GM23338 (cell line): Measurements from ENCODE around the gene PALMD. TPM values are rescaled to one million over a fixed set of nuclear protein-coding genes. Genes with fewer than 3 reads are reported as not detected.

Experiments
- ATAC-seq: fragments of 200-7000 bp; cut with Tn5 transposase; 3 replicates; pipeline ENCODE4 v1.9.1; 2020
- DNase-seq: peaks from one replicate; pipeline ENCODE4 v3.0.0-alpha.2; 2015; ENCODE audit warnings: low spot score
- H2AFZ ChIP-seq: fragments of 200-600 bp; sonication (generic); 2 replicates; pipeline ENCODE4 v1.8.0; 2016; ENCODE audit warnings: antibody characterized with exemption, mild to moderate bottlenecking, moderate library complexity
- H3F3A ChIP-seq: fragments of 200-600 bp; sonication (generic); replicated peaks from 2 replicates; pipeline ENCODE4 v1.8.0; 2017; ENCODE audit warnings: antibody characterized with exemption, mixed run types, low read depth
- H3K27ac ChIP-seq: fragments of 200-600 bp; sonication (generic); 2 replicates; pipeline ENCODE4 v1.6.1; 2016; ENCODE audit warnings: low read depth
- H3K27me3 ChIP-seq: fragments of 200-600 bp; sonication (generic); 2 replicates; pipeline ENCODE4 v1.8.0; 2016; ENCODE audit warnings: mild to moderate bottlenecking, mixed run types, moderate library complexity; ENCODE audit not compliant: insufficient read depth
- H3K36me3 ChIP-seq: fragments of 200-600 bp; sonication (generic); 2 replicates; pipeline ENCODE4 v1.8.0; 2016; ENCODE audit warnings: mild to moderate bottlenecking; ENCODE audit not compliant: insufficient read depth
- H3K4me1 ChIP-seq: fragments of 200-600 bp; sonication (generic); 2 replicates; pipeline ENCODE4 v1.8.0; 2016; ENCODE audit warnings: mild to moderate bottlenecking, moderate library complexity; ENCODE audit not compliant: insufficient read depth
- H3K4me2 ChIP-seq: fragments of 200-600 bp; sonication (generic); 2 replicates; pipeline ENCODE4 v1.7.1; 2017; ENCODE audit warnings: mixed run types
- H3K4me3 ChIP-seq: fragments of 200-600 bp; sonication (generic); 2 replicates; pipeline ENCODE4 v1.6.1; 2016; ENCODE audit warnings: mixed run types
- H3K79me2 ChIP-seq: fragments of 200-600 bp; sonication (generic); replicated peaks from 2 replicates; pipeline ENCODE4 v1.8.0; 2017; ENCODE audit warnings: mild to moderate bottlenecking; ENCODE audit not compliant: insufficient read depth
- H3K9me2 ChIP-seq: fragments of 200-600 bp; sonication (generic); 2 replicates; pipeline ENCODE4 v1.8.0; 2017; ENCODE audit not compliant: insufficient read depth
- H4K20me1 ChIP-seq: fragments of 200-600 bp; sonication (generic); replicated peaks from 2 replicates; pipeline ENCODE4 v1.8.0; 2017; ENCODE audit warnings: mild to moderate bottlenecking; ENCODE audit not compliant: insufficient read depth
- H3K27ac Mint-ChIP-seq: 2 replicates; pipeline ENCODE4 v1.8.0; 2020; ENCODE audit warnings: inconsistent platforms, mild to moderate bottlenecking, moderate library complexity, mixed read lengths
- H3K27me3 Mint-ChIP-seq: 3 replicates; pipeline ENCODE4 v1.8.0; 2022; ENCODE audit warnings: low read depth, mild to moderate bottlenecking, moderate library complexity, mixed read lengths, inconsistent platforms; ENCODE audit not compliant: insufficient read depth, poor library complexity
- H3K36me3 Mint-ChIP-seq: 3 replicates; pipeline ENCODE4 v1.8.0; 2021; ENCODE audit warnings: low read depth, mild to moderate bottlenecking, inconsistent platforms, moderate library complexity, mixed read lengths
- H3K4me1 Mint-ChIP-seq: 3 replicates; pipeline ENCODE4 v1.8.0; 2020; ENCODE audit warnings: mild to moderate bottlenecking, inconsistent platforms, mixed read lengths
- H3K4me3 Mint-ChIP-seq: 3 replicates; pipeline ENCODE4 v1.8.0; 2021; ENCODE audit warnings: moderate library complexity, mild to moderate bottlenecking, inconsistent platforms, mixed read lengths
- H3K9me3 Mint-ChIP-seq: 3 replicates; pipeline ENCODE4 v1.8.0; 2020; ENCODE audit warnings: moderate library complexity, mild to moderate bottlenecking, inconsistent platforms, mixed read lengths
- CREB1 ChIP-seq: fragments of 250-450 bp; sonication (Bioruptor Pico); IDR thresholded peaks from 2 replicates; pipeline ENCODE4 v1.5.0; 2020; ENCODE audit warnings: low read depth, mild to moderate bottlenecking, moderate library complexity
- CTCF ChIP-seq, 2 experiments: fragments of 200-600 bp in 1 of 2; sonication (generic) in 1 of 2; conservative IDR thresholded peaks; 2 replicates each; pipeline versions ENCODE4 v1.5.1 to v1.6.1; 2016 to 2017; ENCODE audit warnings: antibody characterized with exemption in 2 of 2, low read depth in 2 of 2, mild to moderate bottlenecking in 2 of 2, moderate library complexity in 1 of 2
- ETS1 ChIP-seq: IDR thresholded peaks from 2 replicates; pipeline ENCODE4 v1.6.1; 2016; ENCODE audit warnings: antibody characterized with exemption
- NANOG ChIP-seq: IDR thresholded peaks from 2 replicates; pipeline ENCODE4 v1.6.1; 2016; ENCODE audit warnings: antibody characterized with exemption, borderline replicate concordance
- REST ChIP-seq: IDR thresholded peaks from one replicate; pipeline ENCODE4 v1.6.1; 2018; ENCODE audit warnings: antibody characterized with exemption; ENCODE audit not compliant: unreplicated experiment
- STAT1 ChIP-seq: IDR thresholded peaks from one replicate; pipeline ENCODE4 v1.6.1; 2016; ENCODE audit warnings: antibody characterized with exemption; ENCODE audit not compliant: unreplicated experiment
- ZNF114 ChIP-seq: fragments of 250-450 bp; sonication (Bioruptor Pico); IDR thresholded peaks from 2 replicates; pipeline ENCODE4 v1.5.0; 2020; ENCODE audit warnings: mild to moderate bottlenecking, moderate library complexity
- ZNF331 ChIP-seq: fragments of 250-450 bp; sonication (Bioruptor Pico); IDR thresholded peaks from 2 replicates; pipeline ENCODE4 v1.5.0; 2020; ENCODE audit warnings: low read depth, mild to moderate bottlenecking, moderate library complexity
- ZNF462 ChIP-seq: fragments of 250-450 bp; sonication (Bioruptor Pico); IDR thresholded peaks from 2 replicates; pipeline ENCODE4 v1.5.0; 2020; ENCODE audit warnings: mild to moderate bottlenecking, moderate library complexity
- polyA plus RNA-seq: library from polyadenylated mRNA; unstranded; fragments of >200 nt; fragmentation: Nextera tagmentation; extraction: Ambion mirVana; gene quantifications from 2 replicates; pipeline ENCODE4 v1.2.1, GENCODE V29; 2016
- total RNA-seq: library from RNA; depleted of rRNA; stranded (reverse); fragments of >200 nt; shearing (Covaris generic); gene quantifications from 2 replicates; pipeline ENCODE4 v1.2.3, GENCODE V29; 2014

The PALMD gene
- total and polyA plus RNA-seq, 2 experiments from 2014 or later: not detected

- TF ChIP-seq ZNF462 (CRISPR knock-in tag) (no peak), STAT1 (no peak), REST (no peak), NANOG (no peak), ZNF331 (CRISPR knock-in tag) (no peak)
Measured at GRCh38 chr1:99660496-99660895, 14.6 kb downstream of the PALMD start (continued).

- Mint-ChIP-seq H3K36me3 (no peaks in the 10 kb centered on the region), H3K4me1 (peaks cover 10% of the 10 kb centered on the region), H3K27ac (no peak overlapping the region), H3K4me3 (no peak overlapping the region), H3K27me3 (no peaks in the 10 kb centered on the region), H3K9me3 (no peaks in the 10 kb centered on the region)
- no peak for DNase-seq
- H2AFZ ChIP-seq: no peak overlapping the region
- H3K27ac ChIP-seq: no peak overlapping the region
- H3K4me2 ChIP-seq: no peak overlapping the region
- H4K20me1 ChIP-seq: no peaks in the 10 kb centered on the region
- H3K4me1 ChIP-seq: peaks cover 9% of the 10 kb centered on the region
- H3K4me3 ChIP-seq: no peak overlapping the region
- no peaks in the 10 kb centered on the region for H3K36me3 ChIP-seq
- ATAC-seq: no peak
- no peaks in the 10 kb centered on the region for H3K79me2 ChIP-seq
- H3K27me3 ChIP-seq: no peaks in the 10 kb centered on the region
- no peaks in the 10 kb centered on the region for H3F3A ChIP-seq
- H3K9me2 ChIP-seq: no peaks in the 10 kb centered on the region
- TF ChIP-seq CREB1 (CRISPR knock-in tag) (no peak), ZNF114 (CRISPR knock-in tag) (no peak), CTCF (conservative IDR thresholded peaks at IDR 0.05; ENCODE audit: low read depth in 2 of 2) (no peak), REST (no peak), ETS1 (no peak)
Measured at GRCh38 chr1:99661780-99662179, 15.9 kb downstream of the PALMD start.
